GM19035 (cell line): ENCODE data around the gene CES2.
"Not testable (repeated sequence)": the region's sequence is repeated elsewhere in the genome, so short reads cannot be mapped to it uniquely, and the experiment has no call there.

Source experiments
- ATAC-seq: cut with Tn5 transposase; IDR thresholded peaks from one replicate; pipeline ENCODE4 v1.9.1; 2021; ENCODE audit not compliant: unreplicated experiment

CES2 gene

DNA sequence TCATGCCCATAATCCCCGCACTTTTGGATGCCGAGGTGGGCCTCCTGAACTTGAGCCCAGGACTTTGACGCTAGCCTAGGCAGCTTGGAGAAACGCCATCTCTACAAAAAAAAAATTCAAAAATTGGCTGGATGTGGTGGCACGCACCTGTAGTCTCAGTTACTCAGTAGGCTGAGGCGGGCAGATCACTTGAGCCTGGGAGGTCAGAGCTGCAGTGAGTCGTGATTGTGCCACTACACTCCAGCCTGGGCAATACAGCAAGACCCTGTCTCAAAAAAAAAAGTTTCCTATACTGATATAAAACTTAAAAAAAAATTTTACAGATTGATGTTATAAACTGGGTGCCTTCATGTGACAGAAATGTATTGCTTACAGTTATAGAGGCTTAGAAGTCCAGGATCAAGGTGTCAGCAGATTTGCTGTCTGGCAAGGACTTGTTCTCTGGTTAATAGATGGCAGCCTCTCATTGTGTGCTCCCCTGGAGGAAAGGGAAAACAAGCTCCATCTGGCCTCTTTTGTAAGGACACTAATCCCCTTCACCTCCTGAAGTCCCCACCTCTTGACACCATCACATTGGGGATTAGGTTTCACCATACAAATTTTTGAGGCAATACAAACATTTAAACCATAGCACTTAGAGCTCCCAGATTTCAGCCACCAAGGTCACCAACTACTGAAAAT, 17.3 kb downstream of the CES2 start:
- no peak for ATAC-seq

DNA sequence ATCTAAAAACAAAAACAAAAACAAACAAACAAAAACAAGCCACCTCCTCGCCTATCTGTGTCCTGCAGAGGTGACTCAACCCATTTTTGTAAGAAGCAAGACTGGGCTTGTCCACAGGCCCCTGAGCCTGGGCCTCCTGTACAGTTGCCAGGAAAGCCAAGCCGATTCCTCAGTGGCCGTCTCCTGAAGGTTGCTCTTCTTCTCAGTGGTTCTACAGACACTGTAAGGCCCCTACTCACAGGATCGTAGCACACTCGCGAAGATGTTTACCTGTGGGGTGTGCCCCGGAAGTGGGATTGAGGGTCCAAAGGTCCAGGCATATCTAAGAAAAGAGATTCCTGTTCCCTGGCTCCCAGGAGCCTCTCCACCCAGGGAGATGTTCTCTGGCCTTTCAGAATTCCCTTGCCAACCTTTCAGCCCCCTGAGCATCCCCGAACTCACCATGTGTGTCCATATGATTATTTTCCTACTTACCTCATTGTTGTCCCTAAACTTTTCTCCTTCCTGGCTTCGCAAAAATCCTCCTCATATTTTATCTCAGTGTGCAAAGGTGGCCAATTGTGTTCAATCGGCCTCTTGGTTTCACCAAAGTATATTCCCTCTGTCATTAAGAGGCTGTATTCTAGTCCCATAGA, 18.3 kb downstream of the CES2 start:
- no peak for ATAC-seq

DNA sequence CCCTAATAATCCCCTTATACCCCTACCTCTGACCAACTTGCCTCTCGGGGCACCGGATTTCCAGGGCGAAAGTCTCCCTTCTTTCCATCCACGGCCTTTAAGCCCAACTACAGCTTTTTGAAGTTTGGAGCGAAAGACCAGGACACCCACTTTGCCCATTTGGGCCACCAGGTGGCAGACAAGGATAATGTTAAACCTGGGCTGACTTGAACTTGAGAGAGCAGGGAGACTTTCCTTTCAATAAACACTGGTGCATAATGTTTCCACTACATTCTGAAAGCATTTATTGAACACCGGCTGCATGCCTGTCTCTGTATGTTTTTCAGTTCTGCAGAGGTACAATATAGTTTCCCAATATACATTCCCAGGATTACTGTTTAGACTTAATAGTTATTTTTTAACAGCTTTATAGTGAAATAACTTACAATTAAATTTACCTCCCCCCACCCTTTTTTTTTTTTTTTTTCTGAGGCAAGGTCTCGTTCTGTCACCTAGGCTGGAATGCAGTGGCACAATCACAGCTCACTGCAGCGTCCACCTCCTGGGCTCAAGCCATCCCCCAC, 18.9 kb downstream of the CES2 start:
- no peak for ATAC-seq

DNA sequence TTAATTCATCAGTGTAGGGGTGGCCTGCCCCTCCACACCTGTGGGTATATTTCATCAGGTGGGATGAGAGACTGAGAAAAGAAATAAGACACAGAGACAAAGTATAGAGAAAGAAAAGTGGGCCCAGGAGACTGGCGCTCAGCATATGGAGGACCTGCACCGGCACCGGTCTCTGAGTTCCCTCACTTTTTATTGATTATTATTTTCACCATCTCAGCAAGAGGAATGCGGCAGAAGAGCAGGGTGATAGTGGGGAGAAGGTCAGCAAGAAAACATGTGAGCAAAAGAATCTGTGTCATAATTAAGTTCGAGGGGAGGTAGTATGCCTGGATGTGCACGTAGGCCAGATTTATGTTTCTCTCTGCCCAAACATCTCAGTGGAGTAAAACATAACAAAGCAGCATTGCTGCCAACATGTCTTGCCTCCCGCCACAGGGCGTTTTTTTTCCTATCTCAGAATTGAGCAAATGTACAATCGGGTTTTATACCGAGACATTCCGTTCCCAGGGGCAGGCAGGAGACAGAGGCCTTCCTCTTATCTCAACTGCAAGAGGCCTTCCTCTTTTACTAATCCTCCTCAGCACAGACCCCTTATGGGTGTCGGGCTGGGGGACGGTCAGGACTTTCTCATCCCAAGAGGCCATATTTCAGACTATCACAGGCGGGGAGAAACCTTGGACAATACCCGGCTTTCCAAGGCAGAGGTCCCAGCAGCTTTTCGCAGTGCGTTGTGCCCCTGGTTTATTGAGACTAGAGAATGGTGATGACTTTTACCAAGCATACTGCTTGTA, 20.2 kb downstream of the CES2 start:
- not testable (repeated sequence) for ATAC-seq

DNA sequence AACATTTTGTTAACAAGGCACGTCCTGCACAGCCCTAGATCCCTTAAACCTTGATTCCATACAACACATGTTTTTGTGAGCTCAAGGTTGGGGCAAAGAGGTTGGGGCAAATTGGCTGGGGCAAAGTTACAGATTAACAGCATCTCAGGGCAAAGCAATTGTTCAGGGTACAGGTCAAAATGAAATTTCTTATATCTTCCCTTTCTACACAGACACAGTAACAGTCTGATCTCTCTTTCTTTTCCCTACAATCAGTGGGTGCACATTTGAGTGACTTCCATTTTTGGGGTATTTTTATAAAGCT, 20.8 kb downstream of the CES2 start:
- not testable (repeated sequence) for ATAC-seq

DNA sequence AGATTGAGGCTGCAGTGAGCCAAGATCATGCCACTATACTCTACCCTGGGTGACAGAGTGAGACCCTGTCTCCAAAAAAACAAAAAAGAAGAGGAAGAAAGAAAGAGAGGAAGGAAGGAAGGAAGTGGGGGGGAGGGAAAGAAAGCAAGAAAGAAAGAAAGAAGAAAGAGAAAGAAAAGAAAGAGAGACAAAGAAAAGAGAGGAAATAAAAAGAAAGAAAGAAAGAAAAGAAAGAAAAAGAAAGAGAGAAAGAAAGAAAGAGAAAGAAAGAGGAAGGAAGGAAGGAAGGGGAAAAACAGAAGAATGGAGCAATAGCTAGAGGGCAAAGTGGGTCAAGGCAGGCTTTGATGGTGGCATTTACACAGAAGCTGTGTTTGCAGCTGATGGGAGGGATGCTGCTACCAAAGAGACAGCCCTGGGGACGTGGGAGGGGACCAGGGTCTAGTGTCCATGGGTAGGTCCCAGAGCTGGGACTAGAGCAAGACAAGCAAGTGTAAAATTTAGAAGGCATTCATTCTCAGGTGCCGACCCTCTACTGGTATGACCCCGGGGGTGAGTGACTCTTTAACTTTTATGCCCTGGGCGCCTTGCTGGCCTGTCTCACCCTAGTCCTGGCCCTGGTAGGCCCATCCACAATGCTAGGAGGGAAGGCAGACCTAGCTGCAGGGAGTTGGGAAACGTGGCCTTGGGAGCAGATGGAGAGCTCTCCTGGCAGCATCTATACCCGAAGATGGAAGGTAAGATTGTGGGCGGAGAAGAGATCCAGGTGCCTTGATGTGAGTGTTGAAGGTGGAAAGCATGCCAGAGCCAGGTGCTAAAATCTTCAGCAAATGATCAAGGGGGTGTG, 23.8 kb downstream of the CES2 start:
- no peak for ATAC-seq

DNA sequence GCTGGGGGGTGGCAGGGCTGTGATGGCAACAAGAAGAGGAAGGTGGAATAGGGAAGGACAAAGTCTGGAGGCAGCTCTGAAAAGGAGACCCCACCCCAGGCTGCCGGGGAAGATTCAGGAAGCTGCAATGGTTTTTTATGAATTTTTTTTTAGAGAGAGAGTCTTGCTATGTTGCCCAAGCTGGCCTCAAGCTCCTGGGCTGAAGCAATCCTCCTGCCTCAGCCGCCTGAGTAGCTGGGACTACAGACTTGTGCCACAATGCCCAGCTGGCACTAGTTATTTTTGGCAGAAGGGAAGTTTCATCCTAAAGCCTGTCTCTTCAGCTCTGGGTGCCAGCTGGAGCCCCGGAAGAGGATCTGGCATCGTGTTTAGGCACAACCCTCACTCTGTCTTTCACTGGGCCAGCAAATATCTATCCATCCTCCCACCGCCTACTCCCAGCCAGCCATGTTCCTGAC, 24.4 kb downstream of the CES2 start:
- ATAC-seq = no peak

DNA sequence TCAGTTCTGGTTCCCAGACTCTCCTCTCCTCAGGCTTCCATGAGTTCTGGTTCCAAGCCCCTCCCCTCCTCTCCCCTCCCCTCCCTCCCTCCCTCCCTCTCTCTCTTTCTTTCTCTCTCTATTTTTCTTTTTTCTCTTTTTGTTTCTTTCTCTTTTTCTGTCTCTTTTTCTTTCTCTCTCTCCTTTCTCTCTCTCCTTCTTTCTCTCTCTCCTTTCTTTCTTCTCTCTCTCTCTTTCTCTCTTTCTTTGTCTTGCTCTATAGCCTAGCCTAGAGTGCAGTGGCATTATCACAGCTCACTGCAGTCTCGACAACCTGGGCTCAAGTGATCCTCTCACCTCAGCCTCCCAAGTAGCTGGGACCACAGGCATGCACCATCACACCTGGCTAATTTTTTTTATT, 25.0 kb downstream of the CES2 start:
- ATAC-seq = no peak

DNA sequence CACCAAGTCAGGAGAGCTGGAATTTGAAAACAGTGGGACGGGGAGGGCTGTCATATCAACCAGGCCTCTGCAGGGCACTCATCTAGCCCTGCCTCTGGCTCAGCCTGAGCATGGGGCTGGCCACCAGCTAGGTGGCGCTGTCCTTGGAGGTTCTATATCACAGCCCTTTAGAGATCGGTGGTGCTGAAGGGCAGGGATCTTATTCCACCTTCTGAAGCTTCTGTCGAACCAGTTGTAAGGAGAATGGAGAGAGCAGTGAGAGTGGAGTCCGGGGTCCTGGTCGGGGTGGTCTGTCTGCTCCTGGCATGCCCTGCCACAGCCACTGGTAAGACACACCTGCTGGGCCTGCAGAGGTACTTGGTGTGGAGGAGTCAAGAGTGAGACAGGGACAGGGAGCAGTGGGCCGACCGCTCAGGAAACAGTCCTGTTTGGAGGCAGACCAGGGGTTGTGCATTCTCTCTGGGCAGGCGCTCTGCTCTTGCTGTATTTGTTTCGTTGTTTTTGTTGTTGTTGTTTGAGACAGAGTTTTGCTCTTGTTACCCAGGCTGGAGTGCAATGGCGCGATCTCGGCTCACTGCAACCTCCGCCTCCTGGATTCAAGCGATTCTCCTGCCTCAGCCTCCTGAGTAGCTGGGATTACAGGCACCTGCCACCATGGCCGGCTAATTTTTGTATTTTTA, 25.9 kb downstream of the CES2 start, which contains the start of gene CES3:
TSS of gene CES3 (plus strand) at position 202 of the 680 bp plus-strand sequence. CDS start at position 244, 42 bp downstream.
- peak; percentile 70 for ATAC-seq

DNA sequence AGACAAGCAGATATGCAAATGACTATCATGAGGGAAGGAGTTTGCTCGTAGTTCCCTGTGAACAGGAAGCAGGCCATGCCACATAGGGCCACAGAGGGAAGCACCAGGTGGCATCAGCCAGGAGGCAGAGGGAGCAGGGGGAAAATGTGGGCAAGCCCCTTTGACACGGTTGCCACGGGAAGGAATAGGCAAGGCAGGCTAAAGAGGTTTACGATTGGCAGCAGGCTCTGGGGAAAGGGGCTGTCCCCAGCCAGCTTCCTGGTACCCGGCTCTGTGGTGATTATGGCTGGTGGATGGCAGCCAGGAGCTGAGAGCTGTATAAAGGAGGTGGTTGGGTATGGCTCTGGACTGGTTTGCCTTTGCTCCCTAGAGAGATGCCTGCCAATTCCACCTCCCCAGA, 26.6 kb downstream of the CES2 start:
- ATAC-seq = no peak

DNA sequence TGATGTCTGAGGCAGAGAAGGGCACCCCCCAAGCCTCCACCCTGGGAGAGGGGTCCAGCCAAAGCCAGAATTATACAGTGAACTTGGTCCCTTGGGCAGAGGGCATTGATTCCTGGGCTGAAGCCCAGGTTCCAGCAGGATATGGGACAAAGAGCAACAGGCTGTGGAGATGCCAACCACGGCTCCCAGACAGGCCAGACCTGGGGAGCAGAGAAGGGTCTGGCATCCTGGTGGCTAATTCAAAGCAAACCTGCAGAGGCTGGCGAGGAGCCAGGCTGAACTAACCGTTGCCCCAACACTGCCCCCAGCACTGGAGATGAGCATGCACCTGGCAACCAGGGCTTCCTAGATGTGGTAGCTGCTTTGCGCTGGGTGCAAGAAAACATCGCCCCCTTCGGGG, 28.7 kb downstream of the CES2 start:
- no peak for ATAC-seq

DNA sequence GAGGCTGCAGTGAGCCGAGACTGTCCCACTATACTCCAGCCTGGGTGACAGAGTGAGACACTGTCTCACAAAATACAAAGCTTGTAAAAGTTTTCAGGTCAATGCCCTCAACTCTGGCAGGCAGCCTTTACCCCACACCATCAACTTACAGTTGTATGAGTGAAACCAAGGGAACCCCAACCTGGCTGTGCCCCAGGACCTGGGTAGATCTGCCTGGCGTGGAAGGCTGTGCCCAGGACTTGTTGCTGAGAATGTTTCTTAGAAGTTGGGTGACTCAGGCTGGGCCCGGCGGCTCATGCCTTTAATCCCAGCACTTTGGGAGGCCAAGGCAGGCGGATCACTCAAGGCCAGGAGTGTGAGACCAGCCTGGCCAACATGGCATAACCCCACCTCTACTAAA, 33.5 kb downstream of the CES2 start:
- ATAC-seq = no peak

DNA sequence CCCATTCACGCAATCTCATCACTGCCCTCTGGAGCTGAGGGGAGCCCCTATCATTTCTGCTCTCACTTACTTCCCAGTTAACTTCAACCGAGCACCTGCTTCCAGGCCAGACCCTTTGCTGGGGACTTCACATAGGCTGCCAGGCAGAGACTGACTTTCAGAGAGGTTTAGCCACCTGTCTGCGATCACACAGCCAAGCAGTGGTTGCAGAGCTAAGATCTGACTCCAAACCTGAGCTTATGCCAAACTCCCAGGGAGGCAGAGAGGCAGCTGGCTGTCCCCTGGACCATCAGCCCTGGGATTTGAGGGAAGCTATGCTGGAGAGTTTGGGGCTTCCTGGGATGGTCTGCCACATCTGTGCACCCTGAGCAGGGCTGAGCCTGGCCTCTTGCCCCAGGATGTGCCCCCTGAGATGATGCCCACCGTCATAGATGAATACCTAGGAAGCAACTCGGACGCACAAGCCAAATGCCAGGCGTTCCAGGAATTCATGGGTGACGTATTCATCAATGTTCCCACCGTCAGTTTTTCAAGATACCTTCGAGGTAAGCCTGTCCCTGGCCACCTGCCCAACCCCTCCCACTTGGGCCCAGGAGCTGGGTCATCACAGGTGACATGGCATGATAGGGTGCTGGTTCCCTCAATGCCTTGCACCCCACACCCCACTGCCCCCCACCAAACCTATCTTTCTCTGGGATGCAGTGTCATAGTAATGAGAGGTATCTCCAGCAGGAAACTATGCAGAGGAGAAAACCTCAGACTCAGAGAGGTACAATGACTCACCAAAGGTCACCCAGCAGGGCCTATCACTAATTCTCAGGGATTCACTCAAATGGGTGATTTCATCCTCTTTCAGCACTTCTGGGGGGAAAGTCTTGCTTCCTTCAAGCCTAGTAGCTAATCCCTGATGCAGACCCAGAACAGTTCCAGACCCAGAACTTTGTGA, 35.7 kb downstream of the CES2 start:
- ATAC-seq = no peak

DNA sequence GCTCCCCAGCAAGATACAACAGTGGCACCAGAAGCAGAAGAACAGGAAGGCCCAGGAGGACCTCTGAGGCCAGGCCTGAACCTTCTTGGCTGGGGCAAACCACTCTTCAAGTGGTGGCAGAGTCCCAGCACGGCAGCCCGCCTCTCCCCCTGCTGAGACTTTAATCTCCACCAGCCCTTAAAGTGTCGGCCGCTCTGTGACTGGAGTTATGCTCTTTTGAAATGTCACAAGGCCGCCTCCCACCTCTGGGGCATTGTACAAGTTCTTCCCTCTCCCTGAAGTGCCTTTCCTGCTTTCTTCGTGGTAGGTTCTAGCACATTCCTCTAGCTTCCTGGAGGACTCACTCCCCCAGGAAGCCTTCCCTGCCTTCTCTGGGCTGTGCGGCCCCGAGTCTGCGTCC, 37.7 kb downstream of the CES2 start:
- ATAC-seq = no peak

DNA sequence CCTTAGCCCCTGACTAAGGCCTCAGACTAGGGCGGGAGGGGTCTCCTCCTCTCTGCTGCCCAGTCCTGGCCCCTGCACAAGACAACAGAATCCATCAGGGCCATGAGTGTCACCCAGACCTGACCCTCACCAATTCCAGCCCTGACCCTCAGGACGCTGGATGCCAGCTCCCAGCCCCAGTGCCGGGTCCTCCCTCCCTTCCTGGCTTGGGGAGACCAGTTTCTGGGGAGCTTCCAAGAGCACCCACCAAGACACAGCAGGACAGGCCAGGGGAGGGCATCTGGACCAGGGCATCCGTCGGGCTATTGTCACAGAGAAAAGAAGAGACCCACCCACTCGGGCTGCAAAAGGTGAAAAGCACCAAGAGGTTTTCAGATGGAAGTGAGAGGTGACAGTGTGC, 38.4 kb downstream of the CES2 start:
- no peak for ATAC-seq

DNA sequence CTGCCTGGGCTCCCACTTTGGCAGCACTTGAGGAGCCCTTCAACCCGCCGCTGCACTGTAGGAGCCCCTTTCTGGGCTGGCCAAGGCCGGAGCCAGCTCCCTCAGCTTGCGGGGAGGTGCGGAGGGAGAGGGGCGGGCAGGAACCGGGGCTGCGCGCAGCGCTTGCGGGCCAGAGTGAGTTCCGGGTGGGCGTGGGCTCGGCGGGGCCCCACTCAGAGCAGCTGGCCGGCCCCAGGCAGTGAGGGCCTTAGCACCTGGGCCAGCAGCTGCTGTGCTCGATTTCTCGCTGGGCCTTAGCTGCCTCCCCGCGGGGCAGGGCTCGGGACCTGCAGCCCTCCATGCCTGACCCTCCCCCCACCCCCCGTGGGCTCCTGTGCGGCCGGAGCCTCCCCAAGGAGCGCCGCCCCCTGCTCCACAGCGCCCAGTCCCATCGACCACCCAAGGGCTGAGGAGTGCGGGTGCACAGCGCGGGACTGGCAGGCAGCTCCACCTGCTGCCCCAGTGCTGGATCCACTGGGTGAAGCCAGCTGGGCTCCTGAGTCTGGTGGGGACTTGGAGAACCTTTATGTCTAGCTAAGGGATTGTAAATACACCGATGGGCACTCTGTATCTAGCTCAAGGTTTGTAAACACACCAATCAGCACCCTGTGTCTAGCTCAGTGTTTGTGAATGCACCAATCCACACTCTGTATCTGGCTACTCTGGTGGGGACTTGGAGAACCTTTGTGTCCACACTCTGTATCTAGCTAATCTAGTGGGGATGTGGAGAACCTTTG, 39.0 kb downstream of the CES2 start:
- ATAC-seq = not testable (repeated sequence)

DNA sequence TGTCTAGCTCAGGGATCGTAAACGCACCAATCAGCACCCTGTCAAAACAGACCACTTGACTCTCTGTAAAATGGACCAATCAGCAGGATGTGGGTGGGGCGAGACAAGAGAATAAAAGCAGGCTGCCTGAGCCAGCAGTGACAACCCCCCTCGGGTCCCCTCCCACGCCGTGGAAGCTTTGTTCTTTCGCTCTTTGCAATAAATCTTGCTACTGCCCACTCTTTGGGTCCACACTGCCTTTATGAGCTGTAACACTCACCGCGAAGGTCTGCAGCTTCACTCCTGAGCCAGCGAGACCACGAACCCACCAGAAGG, 39.6 kb downstream of the CES2 start:
- not testable (repeated sequence) for ATAC-seq

DNA sequence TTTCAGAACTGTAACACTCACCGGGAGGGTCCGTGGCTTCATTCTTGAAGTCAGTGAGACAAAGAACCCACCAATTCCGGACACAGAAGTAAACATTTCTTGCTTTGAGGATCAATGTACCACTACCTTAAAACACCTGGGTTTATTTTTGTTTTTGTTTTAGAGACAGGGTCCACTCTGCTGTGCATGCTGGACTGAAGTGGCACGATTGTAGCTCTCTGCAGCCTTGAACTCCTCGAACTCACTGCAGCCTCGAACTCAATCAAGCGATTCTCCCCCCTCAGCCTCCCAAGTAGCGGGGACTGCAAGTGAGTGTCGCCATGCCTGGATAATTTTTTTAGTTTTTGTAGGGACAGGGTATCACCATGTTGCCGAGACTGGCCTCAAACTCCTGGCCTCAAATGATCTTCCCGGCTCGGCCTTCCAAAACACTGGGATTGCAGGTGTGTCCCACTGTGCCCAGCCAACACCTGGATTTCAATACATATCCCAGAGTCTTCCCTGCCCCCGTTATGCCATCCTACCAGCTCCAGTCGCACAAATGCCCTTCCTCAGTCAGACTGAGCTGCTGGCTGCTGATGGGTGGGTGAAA, 40.1 kb downstream of the CES2 start:
- no peak for ATAC-seq
